GM19240 (cell line): Measurements from ENCODE around the gene PFN4.
"Not testable (repeated sequence)": the region's sequence is repeated elsewhere in the genome, so short reads cannot be mapped to it uniquely, and the experiment has no call there.

Source experiments
- DNase-seq: peaks from one replicate; pipeline ENCODE4 v3.0.0; 2011; ENCODE audit warnings: low spot score; ENCODE audit not compliant: insufficient read length

Gene PFN4, protein sequence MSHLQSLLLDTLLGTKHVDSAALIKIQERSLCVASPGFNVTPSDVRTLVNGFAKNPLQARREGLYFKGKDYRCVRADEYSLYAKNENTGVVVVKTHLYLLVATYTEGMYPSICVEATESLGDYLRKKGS

GRCh38 chr2:24123195-24123921, at the start of gene PFN4, which contains the start of gene FAM228B:
Gene PFN4, minus strand, starts transcription at chr2:24123334. Its CDS starts 799 bp downstream, at chr2:24122535.
Gene FAM228B, plus strand, starts transcription at chr2:24123469. Its CDS starts 893 bp downstream, at chr2:24124362.
- peak; percentile 78 for DNase-seq

GRCh38 chr2:24169023-24169422, 45.9 kb upstream of the PFN4 start:
- no peak for DNase-seq

DNA sequence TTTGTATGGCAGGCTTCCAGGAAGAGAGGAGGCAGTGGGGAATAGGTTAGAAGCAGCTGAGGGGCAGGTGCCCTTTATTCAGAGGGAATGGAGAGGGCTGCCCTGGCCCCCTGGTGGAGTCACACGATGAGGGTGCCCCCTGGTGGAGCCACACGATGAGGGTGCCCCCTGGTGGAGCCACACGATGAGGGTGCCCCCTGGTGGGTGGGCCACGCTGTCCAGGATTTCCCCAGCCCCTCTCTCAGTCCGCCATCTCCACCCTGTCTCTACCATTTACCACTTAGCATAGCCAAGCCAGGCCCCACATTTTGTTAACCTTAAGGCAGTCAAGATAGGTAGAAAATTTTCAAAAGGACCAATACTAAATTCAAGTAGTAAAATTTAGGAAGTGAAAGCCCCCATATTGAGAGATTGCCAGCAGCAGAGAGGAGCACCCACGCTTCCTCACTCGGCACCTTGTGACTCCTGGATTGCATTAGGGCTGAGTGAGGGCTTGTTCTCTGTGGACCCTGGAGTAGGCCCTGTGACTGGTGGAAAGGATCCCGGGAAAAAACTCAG, 41.4 kb upstream of the PFN4 start:
- peak; percentile 35 for DNase-seq

- DNase-seq, result no peak
Observed at GRCh38 chr2:24163601-24164000, 40.5 kb upstream of the PFN4 start.

- DNase-seq, result no peak
Observed at GRCh38 chr2:24163186-24163585, 40.1 kb upstream of the PFN4 start.

DNA sequence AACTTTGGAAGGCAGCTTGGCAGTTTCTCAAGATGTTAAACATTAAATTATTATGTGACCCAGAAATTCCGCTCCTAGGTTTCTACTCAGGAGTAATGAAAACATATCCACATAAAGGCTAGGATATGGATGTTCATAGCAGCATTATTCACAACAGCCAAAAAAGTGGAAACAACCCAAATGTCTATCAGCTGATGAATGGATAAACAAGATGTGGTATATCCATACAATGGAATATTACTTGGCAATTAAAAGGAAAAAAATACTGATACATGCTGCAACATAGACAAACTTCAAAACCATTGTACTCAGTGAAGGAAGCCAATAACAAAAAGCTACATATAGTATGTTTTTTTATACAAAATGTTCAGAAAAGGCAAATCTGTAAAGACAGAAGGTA, 39.4 kb upstream of the PFN4 start:
- no peak for DNase-seq

- no peak for DNase-seq
Observed at GRCh38 chr2:24160761-24161160, 37.6 kb upstream of the PFN4 start.

DNA sequence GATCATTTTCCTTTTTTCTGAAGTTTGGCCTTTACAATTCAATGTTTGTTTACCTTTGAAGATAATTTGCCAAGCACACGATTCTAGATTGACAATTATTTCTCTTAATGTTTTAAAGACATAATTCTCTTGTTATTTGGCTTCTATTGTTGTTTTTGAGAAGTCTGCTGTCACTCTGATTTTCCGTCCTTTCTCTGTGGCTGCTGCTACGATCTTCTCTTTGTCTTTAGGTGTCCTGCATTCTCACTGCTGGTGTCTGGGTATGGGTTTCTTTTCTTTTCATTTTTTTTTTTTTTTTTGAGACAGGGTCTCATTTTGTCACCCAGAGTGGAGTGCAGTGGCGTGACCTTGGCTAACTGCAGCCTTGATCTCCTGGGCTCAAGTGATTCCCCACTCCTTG, 36.6 kb upstream of the PFN4 start:
- no peak for DNase-seq

- DNase-seq, result no peak
Observed at GRCh38 chr2:24158131-24158530, 35.0 kb upstream of the PFN4 start.

- DNase-seq, result no peak
Observed at GRCh38 chr2:24153478-24153877, 30.3 kb upstream of the PFN4 start.

GRCh38 chr2:24152413-24153197, 29.5 kb upstream of the PFN4 start:
- no peak for DNase-seq

DNA sequence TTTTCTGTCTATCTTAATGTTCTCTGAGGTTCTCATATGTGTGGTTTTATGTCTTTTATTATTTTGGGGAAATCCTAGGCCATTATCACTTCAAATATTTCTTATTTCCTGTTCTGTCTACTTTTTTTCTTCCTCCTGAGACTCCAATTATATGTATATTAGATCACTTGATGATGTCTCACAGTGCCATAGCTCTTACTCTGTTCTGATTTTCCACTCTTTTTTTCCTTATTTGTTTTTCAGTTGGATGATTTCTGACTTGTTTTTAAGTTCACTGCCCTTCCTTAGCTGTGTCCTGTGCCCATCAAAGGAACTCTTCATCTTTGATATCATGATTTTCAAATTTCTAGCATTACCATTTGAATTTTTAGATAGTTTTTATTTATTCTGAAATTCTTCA, 24.2 kb upstream of the PFN4 start:
- no peak for DNase-seq

GRCh38 chr2:24140305-24140704, 17.2 kb upstream of the PFN4 start:
- not testable (repeated sequence) for DNase-seq

DNA sequence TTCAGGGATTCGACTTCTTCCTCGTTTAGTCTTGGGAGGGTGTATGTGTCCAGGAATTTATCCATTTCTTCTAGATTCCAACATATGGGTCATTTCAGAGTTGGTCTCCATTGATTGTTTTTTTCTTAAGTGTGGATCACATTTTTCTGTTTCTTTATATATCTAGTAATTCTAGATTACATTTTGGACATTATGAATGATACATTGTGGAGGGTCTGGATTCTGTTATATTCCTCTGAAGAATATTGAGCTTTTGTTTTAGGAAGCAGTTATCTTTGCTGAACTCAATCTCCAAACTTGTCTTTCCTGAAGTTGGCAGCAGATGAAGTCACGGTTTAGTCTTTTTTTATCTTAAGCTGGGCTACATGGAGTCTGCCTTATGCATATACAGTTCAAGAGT, 9.4 kb upstream of the PFN4 start:
- no peak for DNase-seq

- DNase-seq, result no peak
Observed at GRCh38 chr2:24125956-24126355, 2.8 kb upstream of the PFN4 start.

DNA sequence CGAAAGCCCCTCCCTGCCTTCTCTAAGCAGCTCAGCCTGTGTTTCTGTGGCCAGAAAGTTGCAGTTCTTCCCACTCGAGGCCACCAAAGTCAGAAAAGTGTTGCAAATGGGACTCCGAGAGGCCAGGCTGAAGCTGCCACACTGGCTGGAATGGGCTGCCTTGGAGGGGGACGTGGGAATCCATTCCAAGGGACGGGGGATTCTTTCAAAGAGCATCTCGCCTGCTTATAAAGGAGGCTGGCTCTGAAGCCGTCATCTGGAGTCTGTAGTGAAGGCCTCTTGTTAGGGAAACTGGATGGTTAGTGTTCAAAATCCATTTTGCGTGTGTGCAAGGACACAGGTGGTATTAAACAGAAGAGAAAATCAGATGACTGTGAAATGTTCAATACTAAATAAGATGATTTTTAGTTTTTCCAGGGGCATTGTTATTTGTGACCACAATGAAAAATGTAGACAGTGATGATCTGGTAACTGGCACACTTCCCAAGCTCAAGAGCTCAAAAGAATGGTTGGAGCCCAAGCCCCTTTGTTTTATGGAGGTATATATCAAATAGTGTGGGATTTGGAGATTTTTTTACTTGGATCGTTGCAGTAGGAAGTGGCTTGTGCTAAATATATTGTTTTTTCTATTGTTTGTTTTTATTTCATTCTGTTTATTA, 917 bp upstream of the PFN4 start:
- no peak for DNase-seq

DNA sequence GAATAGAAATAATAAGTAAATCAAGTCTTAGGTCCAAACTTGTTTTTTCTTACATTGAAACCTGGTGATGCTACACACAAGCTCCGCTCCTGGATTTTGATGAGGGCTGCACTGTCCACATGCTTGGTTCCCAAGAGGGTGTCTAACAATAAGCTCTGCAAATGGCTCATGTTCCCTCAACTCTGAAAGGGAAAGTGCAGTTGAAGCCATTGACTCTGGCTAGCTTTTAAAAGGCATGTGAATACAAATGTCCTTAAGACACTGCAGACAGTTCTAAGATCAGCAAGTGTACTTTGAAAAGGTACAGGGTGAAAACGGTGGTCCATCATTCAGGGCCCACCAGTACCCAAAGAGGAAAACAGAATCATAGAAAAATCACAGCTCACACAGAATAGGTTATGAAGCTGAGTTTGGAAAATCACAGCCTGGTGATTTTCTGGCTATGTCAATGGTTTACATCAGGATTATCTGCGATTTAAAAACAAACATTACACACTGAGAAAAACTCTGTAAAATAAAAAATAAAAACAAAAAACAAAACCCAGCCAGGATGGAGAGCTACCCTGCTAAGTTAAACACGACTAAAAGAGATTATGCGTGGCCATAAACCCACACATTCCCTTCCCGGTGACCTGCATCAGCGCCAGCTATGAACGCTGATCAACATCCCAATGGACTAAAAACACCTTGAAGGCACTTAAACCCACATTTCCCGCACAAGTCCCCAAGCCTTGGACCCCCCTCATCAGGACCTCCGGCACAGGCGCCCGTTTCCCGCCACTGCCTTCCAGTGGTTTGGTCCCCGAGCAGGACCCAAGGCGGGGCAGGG, 554 bp downstream of the PFN4 start:
- no peak for DNase-seq

DNA sequence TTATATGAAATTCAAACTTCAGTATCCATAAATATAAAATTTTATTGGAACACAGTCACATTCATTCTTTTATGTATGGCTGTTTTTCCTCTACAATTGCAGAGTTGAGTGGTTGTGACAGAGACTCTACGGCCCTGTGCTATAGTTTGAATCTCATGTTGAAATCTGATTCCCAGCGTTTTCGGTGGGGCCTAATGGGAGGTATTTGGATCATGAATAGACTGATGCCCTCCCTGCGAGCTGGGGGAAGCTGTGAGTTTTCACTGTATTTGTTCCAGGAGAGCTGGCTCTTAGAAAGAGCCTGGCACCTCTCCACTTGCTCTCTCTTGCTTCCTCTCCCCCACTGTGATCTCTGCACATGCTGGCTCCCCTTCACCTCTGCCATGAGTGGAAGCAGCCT, 1.7 kb downstream of the PFN4 start:
- no peak for DNase-seq

- DNase-seq, result no peak
Observed at GRCh38 chr2:24121066-24121465, 2.1 kb downstream of the PFN4 start.

- DNase-seq, result no peak
Observed at GRCh38 chr2:24117902-24118301, 5.2 kb downstream of the PFN4 start.

- DNase-seq, result no peak
Observed at GRCh38 chr2:24115057-24115456, 8.1 kb downstream of the PFN4 start.
